ENCODE measurements around the gene LBX2.

DNA sequence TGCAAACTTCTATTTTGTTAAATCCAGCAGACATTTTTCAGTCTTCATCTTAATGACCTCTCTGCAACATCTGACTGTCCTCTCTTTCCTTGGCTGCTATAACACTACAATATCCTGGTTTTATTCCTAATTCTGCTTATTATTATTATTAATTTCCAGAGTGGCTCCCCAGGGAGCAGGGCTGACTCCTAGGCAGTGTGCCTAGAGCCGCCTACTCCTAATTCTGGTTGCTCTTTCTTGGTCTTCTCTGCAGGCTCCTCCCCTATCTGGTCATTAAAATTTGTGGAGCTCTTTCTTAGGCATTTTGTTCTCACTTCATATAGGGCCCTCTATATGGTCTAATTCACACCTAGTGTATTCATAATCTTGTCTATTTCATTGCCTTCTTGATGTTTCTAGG lies 43.6 kb upstream of the LBX2 start:
- TF ChIP-seq, protein P1, sequence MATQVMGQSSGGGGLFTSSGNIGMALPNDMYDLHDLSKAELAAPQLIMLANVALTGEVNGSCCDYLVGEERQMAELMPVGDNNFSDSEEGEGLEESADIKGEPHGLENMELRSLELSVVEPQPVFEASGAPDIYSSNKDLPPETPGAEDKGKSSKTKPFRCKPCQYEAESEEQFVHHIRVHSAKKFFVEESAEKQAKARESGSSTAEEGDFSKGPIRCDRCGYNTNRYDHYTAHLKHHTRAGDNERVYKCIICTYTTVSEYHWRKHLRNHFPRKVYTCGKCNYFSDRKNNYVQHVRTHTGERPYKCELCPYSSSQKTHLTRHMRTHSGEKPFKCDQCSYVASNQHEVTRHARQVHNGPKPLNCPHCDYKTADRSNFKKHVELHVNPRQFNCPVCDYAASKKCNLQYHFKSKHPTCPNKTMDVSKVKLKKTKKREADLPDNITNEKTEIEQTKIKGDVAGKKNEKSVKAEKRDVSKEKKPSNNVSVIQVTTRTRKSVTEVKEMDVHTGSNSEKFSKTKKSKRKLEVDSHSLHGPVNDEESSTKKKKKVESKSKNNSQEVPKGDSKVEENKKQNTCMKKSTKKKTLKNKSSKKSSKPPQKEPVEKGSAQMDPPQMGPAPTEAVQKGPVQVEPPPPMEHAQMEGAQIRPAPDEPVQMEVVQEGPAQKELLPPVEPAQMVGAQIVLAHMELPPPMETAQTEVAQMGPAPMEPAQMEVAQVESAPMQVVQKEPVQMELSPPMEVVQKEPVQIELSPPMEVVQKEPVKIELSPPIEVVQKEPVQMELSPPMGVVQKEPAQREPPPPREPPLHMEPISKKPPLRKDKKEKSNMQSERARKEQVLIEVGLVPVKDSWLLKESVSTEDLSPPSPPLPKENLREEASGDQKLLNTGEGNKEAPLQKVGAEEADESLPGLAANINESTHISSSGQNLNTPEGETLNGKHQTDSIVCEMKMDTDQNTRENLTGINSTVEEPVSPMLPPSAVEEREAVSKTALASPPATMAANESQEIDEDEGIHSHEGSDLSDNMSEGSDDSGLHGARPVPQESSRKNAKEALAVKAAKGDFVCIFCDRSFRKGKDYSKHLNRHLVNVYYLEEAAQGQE (IDR thresholded peaks at IDR 0.05; ENCODE audit: insufficient read depth in 1 of 2, low read depth in 2 of 2, low read length in 2 of 2): no peak
- TF ChIP-seq POLR2AphosphoS5 (IDR thresholded peaks at IDR 0.05; ENCODE audit: low read depth, low read length): no peak

Measured in PFSK-1 (cell line).